Measurements from ENCODE around the gene PHF21B.

PHF21B gene

GRCh38 chr22:44954149-44954548 is 55.7 kb downstream of the PHF21B start:
- TF ChIP-seq FOXP2 (optimal IDR thresholded peaks at IDR 0.05; ENCODE audit: borderline replicate concordance, extremely low read depth, extremely low read length, insufficient read depth) = no peak
- no peak for TF ChIP-seq SIN3A (IDR thresholded peaks at IDR 0.05; ENCODE audit: borderline replicate concordance, insufficient read depth, low read length)
- no peak for TF ChIP-seq POLR2AphosphoS5 (IDR thresholded peaks at IDR 0.05; ENCODE audit: low read depth, low read length)
- TF ChIP-seq TAF1 (IDR thresholded peaks at IDR 0.05; ENCODE audit: borderline replicate concordance, insufficient read depth, low read length) = no peak
- TF ChIP-seq REST (IDR thresholded peaks at IDR 0.05; ENCODE audit: insufficient read depth in 1 of 2, low read depth in 2 of 2, low read length in 2 of 2) = no peak

DNA sequence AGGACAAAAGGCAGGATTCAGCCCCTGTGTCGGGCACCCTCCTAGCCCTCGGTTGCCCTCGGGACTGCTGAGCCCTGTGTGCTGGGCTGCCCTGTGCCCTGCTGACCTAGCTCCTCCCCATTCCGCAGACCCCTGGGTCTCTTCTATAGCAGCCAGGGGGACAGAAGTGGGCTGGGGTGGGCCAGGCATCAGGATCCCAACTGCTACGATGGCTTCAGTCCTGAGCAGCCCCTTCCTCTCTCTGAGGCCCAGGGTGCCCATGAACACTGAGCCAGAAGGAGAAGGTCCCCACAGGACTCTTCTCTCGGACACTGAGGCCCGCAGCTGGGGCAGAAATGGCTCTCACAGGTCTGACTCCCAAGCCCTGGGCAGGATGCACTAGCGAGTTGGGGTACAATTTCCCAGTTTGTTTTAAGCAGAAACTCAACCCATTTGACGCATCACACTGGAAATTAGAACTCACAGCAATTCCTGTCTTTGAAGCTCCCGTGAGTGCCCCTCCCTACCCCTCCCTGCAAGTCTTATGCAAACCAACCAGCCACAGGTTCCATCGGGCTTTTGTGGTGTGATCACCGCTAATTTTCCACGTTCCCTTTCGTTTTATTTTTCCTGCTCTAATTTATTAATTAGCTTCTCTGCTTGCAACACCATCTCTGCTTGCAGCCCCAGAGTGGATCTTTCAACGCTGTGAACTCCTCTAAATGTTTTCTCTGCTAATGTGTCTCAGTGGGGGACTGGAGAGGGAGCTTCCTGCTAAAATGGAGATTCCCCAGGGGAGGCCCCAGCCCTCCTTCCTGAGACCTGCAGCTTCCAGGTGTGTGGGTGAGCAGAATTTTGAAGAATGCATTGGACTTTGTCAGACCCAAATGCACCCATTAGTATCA is 56.7 kb downstream of the PHF21B start:
- TF ChIP-seq POLR2AphosphoS5 (IDR thresholded peaks at IDR 0.05; ENCODE audit: low read depth, low read length) = no peak
- TF ChIP-seq TAF1 (IDR thresholded peaks at IDR 0.05; ENCODE audit: borderline replicate concordance, insufficient read depth, low read length) = no peak
- no peak for TF ChIP-seq REST (IDR thresholded peaks at IDR 0.05; ENCODE audit: insufficient read depth in 1 of 2, low read depth in 2 of 2, low read length in 2 of 2)
- no peak for TF ChIP-seq FOXP2 (optimal IDR thresholded peaks at IDR 0.05; ENCODE audit: borderline replicate concordance, extremely low read depth, extremely low read length, insufficient read depth)
- TF ChIP-seq SIN3A (IDR thresholded peaks at IDR 0.05; ENCODE audit: borderline replicate concordance, insufficient read depth, low read length) = no peak

DNA sequence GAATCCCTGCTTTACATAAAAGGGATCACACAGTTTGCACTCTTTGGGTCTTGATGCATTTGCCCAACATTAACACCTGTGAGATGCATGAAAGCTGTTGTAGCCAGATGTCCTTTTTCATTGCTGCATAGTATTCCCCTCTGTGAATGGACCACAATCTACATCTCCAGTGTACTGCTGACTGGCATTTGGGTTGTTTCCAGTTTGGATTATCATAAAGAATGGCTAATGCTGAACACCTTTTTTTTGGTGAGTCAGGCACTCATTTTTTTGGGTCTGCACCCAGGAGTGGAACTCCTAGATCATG is 58.3 kb downstream of the PHF21B start:
- TF ChIP-seq TAF1 (IDR thresholded peaks at IDR 0.05; ENCODE audit: borderline replicate concordance, insufficient read depth, low read length) (no peak), REST (IDR thresholded peaks at IDR 0.05; ENCODE audit: insufficient read depth in 1 of 2, low read depth in 2 of 2, low read length in 2 of 2) (no peak), POLR2AphosphoS5 (IDR thresholded peaks at IDR 0.05; ENCODE audit: low read depth, low read length) (no peak), SIN3A (IDR thresholded peaks at IDR 0.05; ENCODE audit: borderline replicate concordance, insufficient read depth, low read length) (no peak), FOXP2 (optimal IDR thresholded peaks at IDR 0.05; ENCODE audit: borderline replicate concordance, extremely low read depth, extremely low read length, insufficient read depth) (no peak)

DNA sequence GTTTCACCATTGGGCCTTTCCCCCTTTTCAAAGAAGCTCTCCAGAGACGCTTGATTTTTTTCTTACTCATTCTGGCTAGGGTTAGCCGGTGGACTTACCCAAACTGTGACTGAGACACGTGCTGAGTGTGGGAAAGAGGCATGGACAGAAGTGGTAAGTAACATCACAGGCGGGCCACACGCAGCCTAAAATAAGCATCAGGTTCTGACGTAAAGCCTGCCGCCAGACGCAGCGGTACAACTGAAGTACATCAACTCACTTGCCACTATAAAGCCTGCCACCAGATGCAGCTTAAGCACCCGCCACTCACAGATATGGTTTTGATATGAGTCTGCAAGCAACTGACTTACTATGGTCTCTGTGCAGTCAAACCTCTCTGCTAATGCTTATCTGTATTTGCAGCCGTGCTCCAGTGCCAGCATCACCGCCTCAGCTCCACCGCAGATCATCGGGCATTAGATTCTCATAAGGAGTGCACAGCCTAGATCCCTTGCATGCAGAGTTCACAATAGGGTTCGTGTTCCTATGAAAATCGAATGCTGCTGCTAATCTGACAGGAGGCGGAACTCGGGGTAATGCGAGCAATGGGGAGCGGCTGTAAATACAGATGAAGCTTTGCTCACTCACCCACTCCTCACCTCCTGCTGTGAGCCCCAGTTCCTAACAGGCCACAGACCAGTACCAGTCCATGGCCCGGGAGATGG is 58.8 kb downstream of the PHF21B start:
- TF ChIP-seq POLR2AphosphoS5 (IDR thresholded peaks at IDR 0.05; ENCODE audit: low read depth, low read length) (no peak), REST (IDR thresholded peaks at IDR 0.05; ENCODE audit: insufficient read depth in 1 of 2, low read depth in 2 of 2, low read length in 2 of 2) (no peak), FOXP2 (optimal IDR thresholded peaks at IDR 0.05; ENCODE audit: borderline replicate concordance, extremely low read depth, extremely low read length, insufficient read depth) (no peak), TAF1 (IDR thresholded peaks at IDR 0.05; ENCODE audit: borderline replicate concordance, insufficient read depth, low read length) (no peak)

All from PFSK-1 (cell line).